Measurements from ENCODE around the gene PPFIA2.

PPFIA2 gene

GRCh38 chr12:81712536-81712935, 46.6 kb downstream of the PPFIA2 start:
- Histone ChIP-seq H3K4me1 (ENCODE audit: insufficient read depth, low read length, severe bottlenecking) (no peaks in the 10 kb centered on the region), H3K9ac (ENCODE audit: low read length) (no peak overlapping the region), H3K79me2 (ENCODE audit: insufficient read depth, low read length) (no peaks in the 10 kb centered on the region), H4K20me1 (ENCODE audit: insufficient read depth, low read length) (no peaks in the 10 kb centered on the region), H3K4me3 (ENCODE audit: low read depth, low read length, poor library complexity, severe bottlenecking) (no peak overlapping the region), H2AFZ (ENCODE audit: low read length) (no peak overlapping the region), H3K9me3 (ENCODE audit: low read length) (no peaks in the 10 kb centered on the region), H3F3A (ENCODE audit: insufficient read depth, low read length) (no peaks in the 10 kb centered on the region), H3K4me2 (ENCODE audit: low read length) (no peak overlapping the region), H3K9me2 (ENCODE audit: low read depth, low read length) (no peaks in the 10 kb centered on the region), H3K27me3 (ENCODE audit: insufficient read depth, low read length) (no peaks in the 10 kb centered on the region), H3K36me3 (ENCODE audit: insufficient read depth, low read length) (no peaks in the 10 kb centered on the region), H3K27ac (ENCODE audit: low read depth, low read length, poor library complexity, severe bottlenecking) (no peak overlapping the region)
- TF ChIP-seq EZH2 (IDR thresholded peaks at IDR 0.05; ENCODE audit: borderline replicate concordance, low read length) (no peak), CTCF (IDR thresholded peaks at IDR 0.05; ENCODE audit: low read length) (no peak)

GRCh38 chr12:81705586-81705985, 53.6 kb downstream of the PPFIA2 start:
- Histone ChIP-seq H3K4me1 (ENCODE audit: insufficient read depth, low read length, severe bottlenecking) (no peaks in the 10 kb centered on the region), H3K27me3 (ENCODE audit: insufficient read depth, low read length) (no peaks in the 10 kb centered on the region), H3K9me2 (ENCODE audit: low read depth, low read length) (no peaks in the 10 kb centered on the region), H3K36me3 (ENCODE audit: insufficient read depth, low read length) (no peaks in the 10 kb centered on the region), H3K9ac (ENCODE audit: low read length) (no peak overlapping the region), H2AFZ (ENCODE audit: low read length) (no peak overlapping the region), H3K27ac (ENCODE audit: low read depth, low read length, poor library complexity, severe bottlenecking) (no peak overlapping the region), H4K20me1 (ENCODE audit: insufficient read depth, low read length) (no peaks in the 10 kb centered on the region), H3K9me3 (ENCODE audit: low read length) (no peaks in the 10 kb centered on the region), H3K4me3 (ENCODE audit: low read depth, low read length, poor library complexity, severe bottlenecking) (no peak overlapping the region), H3K4me2 (ENCODE audit: low read length) (no peak overlapping the region), H3K79me2 (ENCODE audit: insufficient read depth, low read length) (no peaks in the 10 kb centered on the region), H3F3A (ENCODE audit: insufficient read depth, low read length) (no peaks in the 10 kb centered on the region)
- TF ChIP-seq EZH2 (IDR thresholded peaks at IDR 0.05; ENCODE audit: borderline replicate concordance, low read length) (no peak), CTCF (IDR thresholded peaks at IDR 0.05; ENCODE audit: low read length) (no peak)

- H3K36me3 ChIP-seq (ENCODE audit: insufficient read depth, low read length): no peaks in the 10 kb centered on the region
- H3K9ac ChIP-seq (ENCODE audit: low read length): no peak overlapping the region
- no peak overlapping the region for H3K4me2 ChIP-seq (ENCODE audit: low read length)
- H4K20me1 ChIP-seq (ENCODE audit: insufficient read depth, low read length): no peaks in the 10 kb centered on the region
- H2AFZ ChIP-seq (ENCODE audit: low read length): no peak overlapping the region
- no peak for TF ChIP-seq CTCF (IDR thresholded peaks at IDR 0.05; ENCODE audit: low read length)
- TF ChIP-seq EZH2 (IDR thresholded peaks at IDR 0.05; ENCODE audit: borderline replicate concordance, low read length): no peak
- H3K79me2 ChIP-seq (ENCODE audit: insufficient read depth, low read length): no peaks in the 10 kb centered on the region
- H3K4me1 ChIP-seq (ENCODE audit: insufficient read depth, low read length, severe bottlenecking): no peaks in the 10 kb centered on the region
- no peaks in the 10 kb centered on the region for H3F3A ChIP-seq (ENCODE audit: insufficient read depth, low read length)
- no peaks in the 10 kb centered on the region for H3K9me3 ChIP-seq (ENCODE audit: low read length)
- H3K4me3 ChIP-seq (ENCODE audit: low read depth, low read length, poor library complexity, severe bottlenecking): no peak overlapping the region
- no peaks in the 10 kb centered on the region for H3K27me3 ChIP-seq (ENCODE audit: insufficient read depth, low read length)
- H3K27ac ChIP-seq (ENCODE audit: low read depth, low read length, poor library complexity, severe bottlenecking): no peak overlapping the region
- H3K9me2 ChIP-seq (ENCODE audit: low read depth, low read length): no peaks in the 10 kb centered on the region
Measured at GRCh38 chr12:81699551-81699950, 59.6 kb downstream of the PPFIA2 start.
